Measurements from ENCODE around the gene WDHD1. TPM values are rescaled to one million over a fixed set of nuclear protein-coding genes. Genes with fewer than 3 reads are reported as not detected.
"Not testable (repeated sequence)": the region's sequence is repeated elsewhere in the genome, so short reads cannot be mapped to it uniquely, and the experiment has no call there.

WDHD1 gene
- total RNA-seq, 1 donor from 2014 or later, result 1.6 TPM

GRCh38 chr14:55051423-55052268, 24.7 kb upstream of the WDHD1 start, which contains the start of gene MAPK1IP1L:
MAPK1IP1L (plus strand) TSS chr14:55051647; CDS start chr14:55061684, 10,037 bp downstream.
- ATAC-seq, result peak; percentile 98
- intact Hi-C loops (cut with micrococcal nuclease), result no loop called here
- DNase-seq, result peak; percentile 96

- ATAC-seq (no peak), DNase-seq (no peak)
- intact Hi-C loops (cut with micrococcal nuclease), result no loop called here
Observed at GRCh38 chr14:55051165-55051422, 24.2 kb upstream of the WDHD1 start.

GRCh38 chr14:55048900-55049436, 22.1 kb upstream of the WDHD1 start:
- intact Hi-C loops (cut with micrococcal nuclease), result no loop called here
- no peak for DNase-seq
- no peak for ATAC-seq

- intact Hi-C loops (cut with micrococcal nuclease), result no loop called here
- no peak for ATAC-seq
- DNase-seq, result no peak
Observed at GRCh38 chr14:55047301-55048053, 20.6 kb upstream of the WDHD1 start.

- ATAC-seq, result no peak
- DNase-seq, result no peak
- intact Hi-C loops (cut with micrococcal nuclease), result no loop called here
Observed at GRCh38 chr14:55045087-55045486, 18.2 kb upstream of the WDHD1 start.

- intact Hi-C loops (cut with micrococcal nuclease), result no loop called here
- no peak for DNase-seq
- no peak for ATAC-seq
Observed at GRCh38 chr14:55043528-55043927, 16.6 kb upstream of the WDHD1 start.

- intact Hi-C loops (cut with micrococcal nuclease), result no loop called here
- no peak for ATAC-seq
- no peak for DNase-seq
Observed at GRCh38 chr14:55038708-55039107, 11.8 kb upstream of the WDHD1 start.

GRCh38 chr14:55037995-55038394, 11.1 kb upstream of the WDHD1 start:
- ATAC-seq; DNase-seq; intact Hi-C loops (cut with micrococcal nuclease): not testable (repeated sequence)

GRCh38 chr14:55031190-55031589, 4.3 kb upstream of the WDHD1 start:
- DNase-seq (no peak), ATAC-seq (no peak)
- intact Hi-C loops (cut with micrococcal nuclease), result no loop called here

GRCh38 chr14:55028476-55028875, 1.6 kb upstream of the WDHD1 start:
- intact Hi-C loops (cut with micrococcal nuclease), result no loop called here
- no peak for ATAC-seq
- no peak for DNase-seq

GRCh38 chr14:55028066-55028465, 1.2 kb upstream of the WDHD1 start:
- DNase-seq (no peak), ATAC-seq (no peak)
- intact Hi-C loops (cut with micrococcal nuclease), result no loop called here

GRCh38 chr14:55026441-55026792, 482 bp downstream of the WDHD1 start:
- intact Hi-C loops (cut with micrococcal nuclease), result no loop called here
- DNase-seq (no peak), ATAC-seq (no peak)

- ATAC-seq (no peak), DNase-seq (no peak)
- intact Hi-C loops (cut with micrococcal nuclease), result no loop called here
Observed at GRCh38 chr14:55025948-55026347, 951 bp downstream of the WDHD1 start.

- ATAC-seq; intact Hi-C loops (cut with micrococcal nuclease); DNase-seq: not testable (repeated sequence)
Observed at GRCh38 chr14:55024365-55024764, 2.5 kb downstream of the WDHD1 start.

GRCh38 chr14:55019968-55020554, 6.8 kb downstream of the WDHD1 start:
- DNase-seq, result no peak
- no peak for ATAC-seq
- intact Hi-C loops (cut with micrococcal nuclease), result no loop called here

- no peak for ATAC-seq
- DNase-seq, result no peak
- intact Hi-C loops (cut with micrococcal nuclease), result no loop called here
Observed at GRCh38 chr14:55015006-55015405, 11.9 kb downstream of the WDHD1 start.

GRCh38 chr14:55005071-55005470, 21.8 kb downstream of the WDHD1 start:
- ATAC-seq (no peak), DNase-seq (no peak)

GRCh38 chr14:55000381-55000780, 26.5 kb downstream of the WDHD1 start:
- DNase-seq, result no peak

More at GRCh38 chr14:55005071-55005470, 21.8 kb downstream of the WDHD1 start:
- intact Hi-C loops (cut with micrococcal nuclease), result no loop called here

GRCh38 chr14:54985156-54985555, 41.7 kb downstream of the WDHD1 start:
- ATAC-seq, result no peak
- intact Hi-C loops (cut with micrococcal nuclease), result no loop called here
- DNase-seq, result no peak

More at GRCh38 chr14:55000381-55000780, 26.5 kb downstream of the WDHD1 start:
- intact Hi-C loops (cut with micrococcal nuclease), result no loop called here
- ATAC-seq, result no peak

GRCh38 chr14:54981698-54982097, 45.2 kb downstream of the WDHD1 start:
- no peak for ATAC-seq
- no peak for DNase-seq
- intact Hi-C loops (cut with micrococcal nuclease), result no loop called here
